Neural cell (in vitro differentiated cells): ENCODE results near the gene DSCAM.
A peak's percentile ranks its signal among the peaks of the same experiment; 100 is the strongest.

ENCODE experiments used
- EP300 ChIP-seq: fragments of 450-650 bp; conservative IDR thresholded peaks from 2 replicates; pipeline ENCODE4 v1.6.1; 2014; ENCODE audit warnings: antibody characterized with exemption, mild to moderate bottlenecking, moderate library complexity; ENCODE audit not compliant: poor library complexity, severe bottlenecking
- EZH2 ChIP-seq: fragments of 200-600, 300-800 bp; shearing (Covaris generic), sonication (generic); IDR thresholded peaks from 2 replicates; pipeline ENCODE4 v1.6.1; 2014; ENCODE audit warnings: antibody characterized with exemption, low read length, borderline replicate concordance, mild to moderate bottlenecking; ENCODE audit not compliant: insufficient read depth, poor library complexity, severe bottlenecking
- MXI1 ChIP-seq: fragments of 450-650 bp; conservative IDR thresholded peaks from 2 replicates; pipeline ENCODE4 v1.6.1; 2014; ENCODE audit warnings: antibody characterized with exemption, mild to moderate bottlenecking; ENCODE audit not compliant: poor library complexity, severe bottlenecking
- POLR2AphosphoS5 ChIP-seq: IDR thresholded peaks from 2 replicates; pipeline ENCODE4 v1.6.1; 2012
- RAD21 ChIP-seq: fragments of 450-650 bp; conservative IDR thresholded peaks from 2 replicates; pipeline ENCODE4 v1.6.1; 2014; ENCODE audit warnings: antibody characterized with exemption, mild to moderate bottlenecking, moderate library complexity
- SMC3 ChIP-seq: fragments of 450-650 bp; conservative IDR thresholded peaks from 2 replicates; pipeline ENCODE4 v1.6.1; 2014; ENCODE audit warnings: antibody characterized with exemption, mild to moderate bottlenecking, moderate library complexity; ENCODE audit not compliant: poor library complexity
- TAF1 ChIP-seq: IDR thresholded peaks from 2 replicates; pipeline ENCODE4 v1.6.1; 2012; ENCODE audit warnings: low read depth
- TF ChIP-seq, protein P1 (sequence below): fragments of 450-650 bp; IDR thresholded peaks from 2 replicates; pipeline ENCODE4 v1.5.1; 2014; ENCODE audit warnings: antibody characterized with exemption, mild to moderate bottlenecking, moderate library complexity; ENCODE audit not compliant: poor library complexity, severe bottlenecking

DNA sequence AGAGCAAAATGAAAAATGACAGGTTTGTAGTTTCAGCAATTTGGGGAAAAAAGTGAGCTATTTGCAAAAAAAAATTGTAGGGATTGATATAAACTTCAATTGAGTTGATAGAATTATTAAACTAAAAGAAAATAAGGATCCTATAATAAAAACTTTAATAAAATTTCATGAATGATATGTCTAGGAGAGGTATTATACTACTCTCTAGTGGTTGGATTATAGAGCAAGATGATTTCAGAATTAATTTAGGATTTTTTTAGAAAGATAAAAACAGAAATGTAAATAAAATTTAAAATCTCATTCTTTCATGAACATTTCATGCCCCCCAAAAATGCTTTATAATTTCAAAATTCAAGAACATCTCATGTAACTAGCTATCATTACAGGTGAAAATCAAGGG, 430.4 kb downstream of the DSCAM start:
- TF ChIP-seq, protein P1, sequence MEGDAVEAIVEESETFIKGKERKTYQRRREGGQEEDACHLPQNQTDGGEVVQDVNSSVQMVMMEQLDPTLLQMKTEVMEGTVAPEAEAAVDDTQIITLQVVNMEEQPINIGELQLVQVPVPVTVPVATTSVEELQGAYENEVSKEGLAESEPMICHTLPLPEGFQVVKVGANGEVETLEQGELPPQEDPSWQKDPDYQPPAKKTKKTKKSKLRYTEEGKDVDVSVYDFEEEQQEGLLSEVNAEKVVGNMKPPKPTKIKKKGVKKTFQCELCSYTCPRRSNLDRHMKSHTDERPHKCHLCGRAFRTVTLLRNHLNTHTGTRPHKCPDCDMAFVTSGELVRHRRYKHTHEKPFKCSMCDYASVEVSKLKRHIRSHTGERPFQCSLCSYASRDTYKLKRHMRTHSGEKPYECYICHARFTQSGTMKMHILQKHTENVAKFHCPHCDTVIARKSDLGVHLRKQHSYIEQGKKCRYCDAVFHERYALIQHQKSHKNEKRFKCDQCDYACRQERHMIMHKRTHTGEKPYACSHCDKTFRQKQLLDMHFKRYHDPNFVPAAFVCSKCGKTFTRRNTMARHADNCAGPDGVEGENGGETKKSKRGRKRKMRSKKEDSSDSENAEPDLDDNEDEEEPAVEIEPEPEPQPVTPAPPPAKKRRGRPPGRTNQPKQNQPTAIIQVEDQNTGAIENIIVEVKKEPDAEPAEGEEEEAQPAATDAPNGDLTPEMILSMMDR = peak; percentile 49
- TF ChIP-seq EP300 (no peak), EZH2 (no peak), TAF1 (no peak), POLR2AphosphoS5 (no peak), RAD21 (peak; percentile 58), MXI1 (no peak), SMC3 (peak; percentile 45)
